ENCODE measurements around the gene SORBS2. TPM values are rescaled to one million over a fixed set of nuclear protein-coding genes. Genes with fewer than 3 reads are reported as not detected.

Gene SORBS2
- total RNA-seq, 4 donors from 2014 or later: 821 to 1,626 (median 1,353) TPM

DNA sequence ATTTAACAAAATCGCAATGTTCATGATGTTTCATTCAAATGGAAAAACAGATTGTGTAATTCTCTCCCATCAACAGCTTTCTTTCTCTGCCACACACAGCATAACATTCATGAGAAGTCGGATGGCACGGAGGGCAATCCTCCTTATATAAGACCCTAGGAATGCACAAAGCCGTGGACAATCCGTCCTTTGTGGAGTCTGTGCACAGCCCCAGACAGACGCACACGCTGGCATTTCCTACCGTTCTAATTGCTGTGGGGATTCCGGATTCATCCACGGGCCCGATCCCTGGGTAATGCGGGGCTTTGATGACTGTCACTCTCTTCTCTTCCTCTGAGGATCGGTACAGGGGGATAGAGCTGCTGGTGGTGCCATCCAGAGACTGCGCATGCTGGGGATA, 154.8 kb downstream of the SORBS2 start:
- peak overlapping the region; percentile 52 to 70 (median 58) for H3K4me3 ChIP-seq
- H3K27me3 ChIP-seq: no peaks in the 10 kb centered on the region
- no peaks in the 10 kb centered on the region for H3K9me3 ChIP-seq
- intact Hi-C loops (cut with DNase I): loop anchor here (5.0 to 10.0 kb wide), 2 partner anchors 80 to 478 kb away; no protein-coding TSS in a partner anchor
- no peak for TF ChIP-seq POLR2A (IDR thresholded peaks at IDR 0.05; ENCODE audit: low read depth)
- TF ChIP-seq, protein P1, sequence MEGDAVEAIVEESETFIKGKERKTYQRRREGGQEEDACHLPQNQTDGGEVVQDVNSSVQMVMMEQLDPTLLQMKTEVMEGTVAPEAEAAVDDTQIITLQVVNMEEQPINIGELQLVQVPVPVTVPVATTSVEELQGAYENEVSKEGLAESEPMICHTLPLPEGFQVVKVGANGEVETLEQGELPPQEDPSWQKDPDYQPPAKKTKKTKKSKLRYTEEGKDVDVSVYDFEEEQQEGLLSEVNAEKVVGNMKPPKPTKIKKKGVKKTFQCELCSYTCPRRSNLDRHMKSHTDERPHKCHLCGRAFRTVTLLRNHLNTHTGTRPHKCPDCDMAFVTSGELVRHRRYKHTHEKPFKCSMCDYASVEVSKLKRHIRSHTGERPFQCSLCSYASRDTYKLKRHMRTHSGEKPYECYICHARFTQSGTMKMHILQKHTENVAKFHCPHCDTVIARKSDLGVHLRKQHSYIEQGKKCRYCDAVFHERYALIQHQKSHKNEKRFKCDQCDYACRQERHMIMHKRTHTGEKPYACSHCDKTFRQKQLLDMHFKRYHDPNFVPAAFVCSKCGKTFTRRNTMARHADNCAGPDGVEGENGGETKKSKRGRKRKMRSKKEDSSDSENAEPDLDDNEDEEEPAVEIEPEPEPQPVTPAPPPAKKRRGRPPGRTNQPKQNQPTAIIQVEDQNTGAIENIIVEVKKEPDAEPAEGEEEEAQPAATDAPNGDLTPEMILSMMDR (IDR thresholded peaks at IDR 0.05): no peak
- TF ChIP-seq EP300 (IDR thresholded peaks at IDR 0.05): no peak
- peak; percentile 22 to 45 for TF ChIP-seq POLR2AphosphoS5 (IDR thresholded peaks at IDR 0.05)
- H3K36me3 ChIP-seq: peaks cover 0 to 71% (median 13%) of the 10 kb centered on the region in 4 donors
- WGBS: 63% methylated on average over 13 of the region's 14 CpGs
- no peak for DNase-seq (ENCODE audit: extremely low spot score)
- peaks cover 8 to 33% (median 15%) of the 10 kb centered on the region in 4 donors for H3K4me1 ChIP-seq
- peak overlapping the region; percentile 75 to 79 (median 78) for H3K27ac ChIP-seq (replicated peaks in 1 of 4)

DNA sequence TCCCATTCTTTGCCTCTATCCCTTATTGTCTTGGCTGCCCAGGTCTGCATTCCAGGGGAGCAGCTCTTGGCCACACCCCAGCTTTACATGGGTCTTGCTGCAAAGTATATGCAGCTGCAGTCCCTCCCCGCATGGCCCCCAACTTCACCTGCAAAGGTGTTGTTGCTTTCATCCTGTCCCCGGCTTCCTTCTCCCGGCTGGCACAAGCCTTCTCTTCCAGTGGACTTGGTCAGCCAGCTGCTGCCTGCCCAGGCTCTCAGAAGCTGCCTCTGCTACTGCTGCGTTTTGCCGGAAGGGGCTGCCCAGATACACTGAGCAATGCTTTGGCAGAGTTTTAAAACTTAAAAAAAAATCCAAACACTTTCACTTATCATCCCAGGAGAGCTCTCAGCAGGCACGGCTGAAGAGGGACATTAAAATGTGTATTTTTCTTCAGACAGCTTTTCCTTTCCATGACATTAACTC, 155.5 kb downstream of the SORBS2 start:
- 27% methylated on average over 6 of the region's 6 CpGs for WGBS
- DNase-seq (ENCODE audit: extremely low spot score): no peak

DNA sequence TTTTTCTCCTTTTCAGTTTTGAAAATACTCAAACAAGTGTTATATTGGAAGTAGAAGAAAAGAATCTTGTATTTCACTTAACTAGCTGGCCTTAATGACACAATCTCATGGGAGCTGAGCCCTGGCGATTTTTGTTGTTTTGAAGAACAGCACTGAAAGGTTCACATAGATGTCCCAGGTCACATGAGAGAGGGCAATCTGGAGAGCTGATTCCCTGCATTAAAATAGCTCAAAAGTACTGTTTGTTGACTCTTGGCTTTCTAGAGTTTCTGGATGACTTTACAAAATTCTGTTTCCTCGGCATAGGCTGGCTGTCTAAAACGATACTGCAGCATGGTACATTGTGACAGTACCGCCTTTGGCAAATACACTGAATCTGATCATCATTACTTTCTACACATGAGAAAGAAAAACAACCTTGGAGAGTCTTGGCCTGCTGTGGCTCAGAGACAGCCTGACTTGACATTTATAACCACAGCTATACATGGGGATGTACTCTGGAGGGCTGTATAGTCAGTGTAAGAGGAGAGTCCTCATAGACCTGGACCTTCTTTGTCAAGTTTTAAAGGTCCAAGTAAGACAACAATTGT, 156.9 kb downstream of the SORBS2 start:
- H3K36me3 ChIP-seq: peaks cover 0 to 69% (median 13%) of the 10 kb centered on the region in 4 donors
- intact Hi-C loops (cut with DNase I): loop anchor here (5.0 to 10.0 kb wide), 2 partner anchors 82 to 480 kb away; no protein-coding TSS in a partner anchor
- no peaks in the 10 kb centered on the region for H3K27me3 ChIP-seq
- no peaks in the 10 kb centered on the region for H3K9me3 ChIP-seq
- DNase-seq (ENCODE audit: extremely low spot score): no peak
- H3K27ac ChIP-seq (replicated peaks in 1 of 4): peak overlapping the region; percentile 75 to 79 (median 78)
- WGBS: 70% methylated on average over 4 of the region's 4 CpGs
- H3K4me1 ChIP-seq: peaks cover 22 to 54% (median 28%) of the 10 kb centered on the region in 4 donors
- TF ChIP-seq POLR2AphosphoS5 (IDR thresholded peaks at IDR 0.05) (peak in 1 of 2 donors; percentile 18), EP300 (IDR thresholded peaks at IDR 0.05) (no peak)
- peak overlapping the region; percentile 52 to 70 (median 58) for H3K4me3 ChIP-seq

More for the DNA sequence above, 155.5 kb downstream of the SORBS2 start:
- H3K4me3 ChIP-seq: peak overlapping the region; percentile 52 to 70 (median 58)
- peaks cover 12 to 40% (median 20%) of the 10 kb centered on the region in 4 donors for H3K4me1 ChIP-seq
- H3K27ac ChIP-seq (replicated peaks in 1 of 4): peak overlapping the region; percentile 75 to 79 (median 78)
- no peaks in the 10 kb centered on the region for H3K27me3 ChIP-seq
- H3K9me3 ChIP-seq: no peaks in the 10 kb centered on the region
- TF ChIP-seq EP300 (IDR thresholded peaks at IDR 0.05) (no peak), POLR2AphosphoS5 (IDR thresholded peaks at IDR 0.05) (peak; percentile 53 to 75)
- TF ChIP-seq, protein P1 (IDR thresholded peaks at IDR 0.05): peak; percentile 48 to 74 (median 66)
- peaks cover 0 to 71% (median 10%) of the 10 kb centered on the region in 4 donors for H3K36me3 ChIP-seq
- intact Hi-C loops (cut with DNase I): loop anchor here (5.0 to 10.0 kb wide), 2 partner anchors 81 to 478 kb away; no protein-coding TSS in a partner anchor

DNA sequence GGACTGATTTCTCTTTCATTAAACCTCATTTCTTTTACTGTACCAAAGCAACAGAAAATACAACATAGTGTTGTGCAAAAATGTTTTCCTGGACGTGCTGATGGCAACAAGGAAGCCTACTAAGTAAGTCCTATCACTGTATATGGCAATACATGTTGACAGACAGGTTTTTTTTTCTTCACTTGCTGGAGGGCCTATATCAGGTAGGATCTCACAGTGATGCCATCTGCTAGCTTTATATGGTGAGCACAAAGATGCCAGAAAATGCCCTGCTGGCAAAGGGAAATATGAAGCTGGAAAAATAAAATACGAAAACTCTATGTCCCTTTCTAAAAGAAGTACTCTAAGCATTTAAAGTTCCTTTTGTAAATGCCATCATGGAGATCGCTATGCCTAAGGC, 157.7 kb downstream of the SORBS2 start:
- no peaks in the 10 kb centered on the region for H3K27me3 ChIP-seq
- peaks cover 0 to 70% (median 15%) of the 10 kb centered on the region in 4 donors for H3K36me3 ChIP-seq
- no peak for DNase-seq (ENCODE audit: extremely low spot score)
- H3K27ac ChIP-seq (replicated peaks in 1 of 4): peak overlapping the region; percentile 75 to 79 (median 78)
- peak overlapping the region; percentile 52 to 70 (median 58) for H3K4me3 ChIP-seq
- WGBS: 75% methylated on average over 3 of the region's 3 CpGs
- no peaks in the 10 kb centered on the region for H3K9me3 ChIP-seq
- intact Hi-C loops (cut with DNase I): loop anchor here (10.0 kb wide), 1 partner anchor 480 kb away; no protein-coding TSS in a partner anchor
- H3K4me1 ChIP-seq: peaks cover 22 to 57% (median 29%) of the 10 kb centered on the region in 4 donors
- TF ChIP-seq POLR2A (IDR thresholded peaks at IDR 0.05; ENCODE audit: low read depth): no peak
- no peak for TF ChIP-seq EP300 (IDR thresholded peaks at IDR 0.05)
- no peak for TF ChIP-seq POLR2AphosphoS5 (IDR thresholded peaks at IDR 0.05)
- TF ChIP-seq, protein P1 (IDR thresholded peaks at IDR 0.05): no peak

DNA sequence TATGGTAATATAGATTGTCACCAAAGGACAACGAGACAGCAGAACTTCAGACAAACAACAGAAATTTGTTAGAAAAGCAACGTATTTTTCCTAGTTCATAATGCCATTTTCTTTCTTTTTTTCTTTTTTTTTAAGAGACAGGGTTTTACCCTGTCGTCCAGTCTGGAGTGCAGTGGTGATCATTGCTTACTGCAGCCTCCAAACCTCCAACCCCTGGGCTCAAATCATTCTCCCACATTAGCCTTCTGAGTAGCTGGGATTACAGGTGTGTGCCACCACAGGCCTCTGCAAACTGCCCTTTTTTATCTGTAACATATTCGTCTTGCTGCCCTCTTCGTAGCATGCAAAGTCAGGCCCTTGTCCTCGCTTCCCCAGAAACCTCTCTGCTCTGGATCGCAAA, 160.1 kb downstream of the SORBS2 start:
- DNase-seq (ENCODE audit: extremely low spot score): no peak
- H3K4me1 ChIP-seq: peaks cover 18 to 42% (median 32%) of the 10 kb centered on the region in 4 donors
- 79% methylated on average over 7 of the region's 7 CpGs for WGBS
- intact Hi-C loops (cut with DNase I): loop anchor here (10.0 kb wide), 1 partner anchor 483 kb away; no protein-coding TSS in a partner anchor
- no peak for TF ChIP-seq POLR2AphosphoS5 (IDR thresholded peaks at IDR 0.05)
- TF ChIP-seq, protein P1 (IDR thresholded peaks at IDR 0.05): no peak
- H3K27me3 ChIP-seq: no peaks in the 10 kb centered on the region
- H3K9me3 ChIP-seq: no peaks in the 10 kb centered on the region
- peak overlapping the region; percentile 3 to 78 (median 50) for H3K27ac ChIP-seq (replicated peaks in 1 of 4)
- H3K36me3 ChIP-seq: peaks cover 17 to 77% (median 35%) of the 10 kb centered on the region in 4 donors
- peak overlapping the region in 1 of 4 donors; percentile 70 for H3K4me3 ChIP-seq
